Spinal cord (tissue), 10 donors: ENCODE measurements around the gene JUND. TPM values are rescaled to one million over a fixed set of nuclear protein-coding genes. Genes with fewer than 3 reads are reported as not detected.

ENCODE experiments used
- DNase-seq, 6 donors: peaks; one replicate each; pipeline versions ENCODE4 v3.0.0 to v3.0.0-alpha.2; 2013 to 2015; ENCODE audit warnings: low spot score in 6 of 6, low read depth in 4 of 6
- H3K27ac ChIP-seq: one replicate; pipeline ENCODE4 v1.5.1; 2013; ENCODE audit warnings: low read depth, low read length, control low read depth
- H3K27me3 ChIP-seq: one replicate; pipeline ENCODE4 v1.6.1; 2013; ENCODE audit warnings: low read length; ENCODE audit not compliant: control insufficient read depth, insufficient read depth
- H3K36me3 ChIP-seq: one replicate; pipeline ENCODE4 v1.6.1; 2013; ENCODE audit warnings: low read length; ENCODE audit not compliant: control insufficient read depth, insufficient read depth
- H3K4me1 ChIP-seq: one replicate; pipeline ENCODE4 v1.6.1; 2013; ENCODE audit warnings: low read length; ENCODE audit not compliant: control insufficient read depth, insufficient read depth
- H3K4me3 ChIP-seq: one replicate; pipeline ENCODE4 v1.5.1; 2013; ENCODE audit warnings: low read depth, low read length, control low read depth
- H3K9me3 ChIP-seq: one replicate; pipeline ENCODE4 v1.6.1; 2013; ENCODE audit warnings: low read length; ENCODE audit not compliant: control insufficient read depth, insufficient read depth
- WGBS: methylation state at CpG from one replicate; pipeline ENCODE4 v1.1.5; 2013; ENCODE audit warnings: missing lambda C conversion rate; ENCODE audit not compliant: insufficient coverage; 5-methylcytosine and 5-hydroxymethylcytosine counted together
- polyA plus RNA-seq, 2 donors: library from polyadenylated mRNA; unstranded; fragments of 120-200 nt; gene quantifications; one replicate each; pipeline ENCODE4 v1.2.1, GENCODE V29; 2013; ENCODE audit not compliant: insufficient read length in 2 of 2
- total RNA-seq, 2 donors: library from RNA; depleted of rRNA in 1 of 2; stranded (reverse); fragments of 120-200 nt in 1 of 2; fragments of >200 nt in 1 of 2; gene quantifications; one replicate each; pipeline versions ENCODE4 v1.2.3 to v1.2.4, GENCODE V29; 2013 to 2014
- donor health status: healthy.

Gene JUND
- total and polyA plus RNA-seq, 4 donors: 73.2 to 136 (median 114) TPM

- H3K27ac ChIP-seq: peak overlapping the region; percentile 98
- WGBS: under 1% methylated on average over 66 of the region's 75 CpGs
- no peaks in the 10 kb centered on the region for H3K9me3 ChIP-seq
- peak overlapping the region; percentile 88 for H3K4me3 ChIP-seq
- H3K27me3 ChIP-seq: peaks cover 7% of the 10 kb centered on the region
- H3K36me3 ChIP-seq: no peaks in the 10 kb centered on the region
- H3K4me1 ChIP-seq: peaks cover 52% of the 10 kb centered on the region
- peak in 5 of 6 donors; percentile 57 to 93 (median 72) for DNase-seq
These were observed 10.4 kb upstream of the JUND start for GRCh38 chr19:18291590-18292461.

DNA sequence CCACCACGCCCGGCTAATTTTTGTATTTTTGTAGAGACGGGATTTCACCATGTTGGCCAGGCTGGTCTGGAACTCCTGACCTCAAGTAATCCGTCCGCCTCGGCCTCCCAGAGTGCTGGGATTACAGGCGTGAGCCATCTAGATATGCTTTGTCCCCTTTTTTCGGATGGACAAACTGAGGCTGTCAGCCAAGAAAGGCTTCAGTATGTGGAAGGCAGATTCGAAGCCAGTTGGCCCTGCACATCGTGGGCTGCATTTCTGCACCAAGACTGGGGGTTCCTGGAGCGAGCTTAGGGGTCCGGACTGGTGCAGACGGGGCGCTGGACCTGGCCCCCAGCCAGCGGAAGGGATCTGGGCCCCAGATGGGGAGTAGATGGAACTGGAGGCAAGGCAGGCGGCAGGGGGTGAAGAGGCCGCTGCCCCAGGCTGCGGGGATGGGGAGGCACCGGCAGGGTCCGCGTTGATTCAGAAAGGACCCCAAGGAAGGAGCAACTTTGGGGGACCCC, 9.7 kb upstream of the JUND start:
- DNase-seq: peak in 1 of 6 donors; percentile 11
- WGBS: 39% methylated on average over 19 of the region's 21 CpGs
- peak overlapping the region; percentile 98 for H3K27ac ChIP-seq

DNA sequence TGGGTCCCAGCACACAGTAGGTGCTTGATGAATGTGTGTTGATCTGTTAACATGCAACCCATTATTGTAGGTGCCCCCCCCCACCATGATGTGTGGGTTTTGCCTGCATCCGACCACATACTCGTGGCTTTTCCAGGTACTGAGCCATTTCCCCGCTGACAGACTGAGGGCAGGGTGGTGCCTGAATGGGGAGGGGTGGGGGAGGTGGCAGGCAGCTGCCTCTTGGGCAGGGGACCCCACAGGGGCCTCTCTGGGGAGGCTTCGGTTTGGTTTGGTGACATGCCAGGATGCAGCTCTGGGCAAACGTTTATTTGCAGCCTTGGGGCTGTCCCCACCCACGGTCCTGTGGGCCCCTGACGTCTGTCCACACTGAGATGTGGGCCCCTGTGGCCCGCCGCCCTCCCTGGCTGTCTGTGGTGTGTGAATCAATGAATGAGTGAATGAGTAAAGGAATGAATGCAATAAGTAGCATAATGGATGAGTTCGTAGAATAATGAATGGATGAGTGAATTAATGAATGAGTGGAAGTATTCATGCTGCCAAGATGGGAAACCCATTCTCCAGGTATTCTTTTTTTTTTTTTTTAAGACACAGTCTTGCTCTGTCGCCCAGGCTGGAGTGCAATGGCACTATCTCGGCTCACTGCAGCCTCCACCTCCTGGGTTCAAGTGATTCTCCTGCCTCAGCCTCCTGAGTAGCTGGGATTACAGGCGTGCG, 9.0 kb upstream of the JUND start:
- no peak for DNase-seq
- no peaks in the 10 kb centered on the region for H3K9me3 ChIP-seq
- H3K36me3 ChIP-seq: no peaks in the 10 kb centered on the region
- peaks cover 52% of the 10 kb centered on the region for H3K4me1 ChIP-seq
- H3K27me3 ChIP-seq: peaks cover 7% of the 10 kb centered on the region
- H3K4me3 ChIP-seq: no peak overlapping the region
- WGBS: 51% methylated on average over 12 of the region's 14 CpGs
- peak overlapping the region; percentile 15 for H3K27ac ChIP-seq

More for the DNA sequence above, 9.7 kb upstream of the JUND start:
- Histone ChIP-seq H3K9me3 (no peaks in the 10 kb centered on the region), H3K36me3 (no peaks in the 10 kb centered on the region), H3K4me1 (peaks cover 52% of the 10 kb centered on the region), H3K27me3 (peaks cover 7% of the 10 kb centered on the region), H3K4me3 (peak overlapping the region; percentile 88)

- 72% methylated on average over 9 of the region's 12 CpGs for WGBS
- Histone ChIP-seq H3K4me3 (no peak overlapping the region), H3K27ac (peak overlapping the region; percentile 15), H3K36me3 (no peaks in the 10 kb centered on the region), H3K9me3 (no peaks in the 10 kb centered on the region), H3K27me3 (peaks cover 7% of the 10 kb centered on the region), H3K4me1 (peaks cover 54% of the 10 kb centered on the region)
- no peak for DNase-seq
These were observed 8.3 kb upstream of the JUND start for GRCh38 chr19:18289471-18290301.

DNA sequence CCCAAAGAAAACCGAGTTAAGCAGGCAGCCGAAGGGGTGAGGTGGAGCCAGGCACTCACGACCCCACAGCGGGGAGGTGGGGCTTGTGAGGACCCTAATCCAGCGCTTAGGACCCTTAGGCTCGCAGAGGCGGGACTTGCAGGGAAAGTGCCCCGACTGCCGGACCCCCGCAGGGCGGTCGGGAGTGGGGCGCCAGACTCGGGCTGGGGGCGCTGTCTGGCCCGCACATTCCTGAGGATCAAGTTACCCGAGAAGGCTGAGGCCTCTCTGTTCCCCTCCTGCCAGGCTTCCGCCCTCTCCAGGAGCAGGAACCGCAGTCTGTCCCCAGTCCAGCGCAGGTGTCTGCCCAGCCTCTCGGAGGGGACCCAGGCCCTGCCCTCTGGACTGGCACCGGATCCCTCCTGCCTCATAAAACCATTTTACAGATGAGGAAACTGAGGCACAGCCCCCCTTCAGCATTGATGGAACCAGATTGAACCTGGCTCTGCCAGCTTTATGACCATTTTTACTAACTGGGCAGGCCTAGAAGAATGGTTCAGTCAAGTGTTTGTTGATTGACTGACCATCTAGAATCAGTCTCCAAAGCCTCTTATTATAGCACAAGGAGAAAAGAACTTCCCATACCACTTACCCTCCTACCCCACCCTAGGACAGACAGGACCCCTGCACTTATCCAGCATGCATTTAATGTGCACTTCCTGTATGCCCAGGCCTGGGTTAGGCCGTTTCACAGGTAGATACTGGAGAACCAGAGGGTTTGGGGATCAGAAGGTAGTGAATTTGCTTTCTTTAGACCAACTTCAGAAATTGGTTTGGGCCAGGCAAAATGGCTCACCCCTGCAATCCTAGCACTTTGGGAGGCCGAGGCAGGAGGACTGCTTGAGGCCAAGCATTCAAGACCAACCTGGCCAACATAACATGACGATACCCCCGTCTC, 6.7 kb upstream of the JUND start:
- peaks cover 42% of the 10 kb centered on the region for H3K4me1 ChIP-seq
- WGBS: 26% methylated on average over 25 of the region's 26 CpGs
- H3K27me3 ChIP-seq: peaks cover 7% of the 10 kb centered on the region
- no peak overlapping the region for H3K4me3 ChIP-seq
- H3K27ac ChIP-seq: peak overlapping the region; percentile 40
- no peak for DNase-seq
- H3K36me3 ChIP-seq: no peaks in the 10 kb centered on the region
- H3K9me3 ChIP-seq: no peaks in the 10 kb centered on the region

GRCh38 chr19:18286973-18287635, 5.7 kb upstream of the JUND start:
- H3K27ac ChIP-seq: no peak overlapping the region
- H3K36me3 ChIP-seq: no peaks in the 10 kb centered on the region
- H3K4me1 ChIP-seq: peaks cover 43% of the 10 kb centered on the region
- H3K4me3 ChIP-seq: no peak overlapping the region
- peaks cover 7% of the 10 kb centered on the region for H3K27me3 ChIP-seq
- no peak for DNase-seq
- no peaks in the 10 kb centered on the region for H3K9me3 ChIP-seq
- WGBS: 38% methylated on average over 19 of the region's 21 CpGs

GRCh38 chr19:18284712-18285360, 3.4 kb upstream of the JUND start:
- H3K9me3 ChIP-seq: no peaks in the 10 kb centered on the region
- H3K36me3 ChIP-seq: peaks cover 3% of the 10 kb centered on the region
- DNase-seq: no peak
- peaks cover 28% of the 10 kb centered on the region for H3K4me1 ChIP-seq
- 81% methylated on average over 5 of the region's 12 CpGs for WGBS
- peaks cover 7% of the 10 kb centered on the region for H3K27me3 ChIP-seq
- no peak overlapping the region for H3K4me3 ChIP-seq
- H3K27ac ChIP-seq: peak overlapping the region; percentile 27

DNA sequence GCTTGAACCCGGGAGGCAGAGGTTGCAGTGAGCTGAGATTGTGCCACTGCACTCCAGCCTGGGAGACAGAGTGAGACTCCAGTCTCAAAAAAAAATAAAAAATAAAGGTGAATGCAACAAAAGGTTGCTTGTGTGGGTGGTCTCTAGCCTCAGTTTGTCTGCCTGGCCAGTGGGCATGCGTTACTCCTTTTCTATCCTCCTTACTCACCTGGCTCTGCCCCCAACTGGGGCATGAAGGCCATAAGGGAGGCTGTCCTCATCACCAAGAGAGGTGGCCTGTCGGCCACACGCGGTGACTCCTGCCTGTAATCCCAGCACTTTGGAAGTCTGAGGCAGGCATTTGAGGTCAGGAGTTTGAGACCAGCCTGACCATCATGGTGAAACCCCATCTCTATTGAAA, 1.9 kb upstream of the JUND start:
- H3K4me3 ChIP-seq: no peak overlapping the region
- 94% methylated on average over 4 of the region's 5 CpGs for WGBS
- DNase-seq: no peak
- no peaks in the 10 kb centered on the region for H3K9me3 ChIP-seq
- H3K4me1 ChIP-seq: peaks cover 39% of the 10 kb centered on the region
- peaks cover 6% of the 10 kb centered on the region for H3K27me3 ChIP-seq
- peak overlapping the region; percentile 40 for H3K27ac ChIP-seq
- H3K36me3 ChIP-seq: peaks cover 9% of the 10 kb centered on the region
